Gastrocnemius medialis (tissue), 4 donors: ENCODE data around the gene TTLL13. TPM values are rescaled to one million over a fixed set of nuclear protein-coding genes. Genes with fewer than 3 reads are reported as not detected.
"Not testable (repeated sequence)": the region's sequence is repeated elsewhere in the genome, so short reads cannot be mapped to it uniquely, and the experiment has no call there.

Experiments used
- ATAC-seq, 2 donors: fragments of 150-250 bp; one replicate each; pipeline ENCODE4 v1.9.1; 2016
- DNase-seq, 2 donors: peaks; one replicate each; pipeline ENCODE4 v3.0.0-alpha.2; 2019
- H3K27ac ChIP-seq, 4 donors: fragments of 200-600 bp; sonication (generic); 1 replicate in 1 of 4; 2 replicates in 3 of 4; pipeline ENCODE4 v1.5.1; 2016 to 2018; ENCODE audit warnings: mild to moderate bottlenecking in 2 of 4, moderate library complexity in 1 of 4
- H3K27me3 ChIP-seq, 3 donors: fragments of 200-600 bp; sonication (generic) in 2 of 3; 1 replicate in 1 of 3; 2 replicates in 2 of 3; pipeline versions ENCODE4 v1.5.1 to v1.6.0; 2016 to 2019; ENCODE audit warnings: mild to moderate bottlenecking in 1 of 3, moderate library complexity in 1 of 3
- H3K36me3 ChIP-seq, 2 donors: fragments of 200-600 bp; sonication (generic) in 1 of 2; one replicate each; pipeline ENCODE4 v1.5.1; 2017 to 2018
- H3K4me1 ChIP-seq, 2 donors: fragments of 200-600 bp; sonication (generic) in 1 of 2; one replicate each; pipeline ENCODE4 v1.5.1; 2016 to 2017; ENCODE audit warnings: mild to moderate bottlenecking in 2 of 2
- H3K4me3 ChIP-seq, 4 donors: fragments of 200-600 bp; sonication (generic) in 3 of 4; 1 replicate in 1 of 4; 2 replicates in 3 of 4; pipeline ENCODE4 v1.5.1; 2016 to 2019; ENCODE audit warnings: mild to moderate bottlenecking in 2 of 4
- H3K9me3 ChIP-seq, 3 donors: fragments of 200-600 bp; sonication (generic) in 2 of 3; 1 replicate in 1 of 3; 2 replicates in 2 of 3; pipeline ENCODE4 v1.5.1; 2016 to 2019
- POLR2A ChIP-seq, 2 donors: fragments of 450-650 bp; IDR thresholded peaks; one replicate each; pipeline ENCODE4 v1.6.1; 2017; ENCODE audit warnings: antibody characterized with exemption in 2 of 2, mild to moderate bottlenecking in 2 of 2, moderate library complexity in 2 of 2
- in situ Hi-C, 4 donors: fragments of 200-750 bp; cut with MboI; loops; one replicate each; pipeline versions ENCODE4 v1.15.0 to v1.8.0; 2017; ENCODE audit warnings: low sequenced_read_pairs in 4 of 4
- intact Hi-C: fragments of 100-400 bp; cut with DNase I; formaldehyde crosslinking; loops from one replicate; pipeline ENCODE4 v1.15.1; 2023; ENCODE audit warnings: low total_unique reads
- total RNA-seq, 4 donors: library from RNA; depleted of rRNA; stranded (reverse); fragments of >200 nt; gene quantifications; one replicate each; pipeline versions ENCODE4 v1.1.0 to v1.2.3, GENCODE V29; 2016
- TF ChIP-seq, protein P1 (sequence below), 5 experiments: fragments of 450-650 bp in 3 of 5; fragments of 200-600 bp in 2 of 5; sonication (generic) in 2 of 5; IDR thresholded peaks in 4 of 5; conservative IDR thresholded peaks in 1 of 5; 1 replicate in 4 of 5; 2 replicates in 1 of 5; pipeline ENCODE4 v1.5.1; 2016 to 2019; ENCODE audit warnings: antibody characterized with exemption in 5 of 5, mild to moderate bottlenecking in 3 of 5, moderate library complexity in 3 of 5

TTLL13 gene
- total RNA-seq, 4 donors from 2014 or later: not detected

DNA sequence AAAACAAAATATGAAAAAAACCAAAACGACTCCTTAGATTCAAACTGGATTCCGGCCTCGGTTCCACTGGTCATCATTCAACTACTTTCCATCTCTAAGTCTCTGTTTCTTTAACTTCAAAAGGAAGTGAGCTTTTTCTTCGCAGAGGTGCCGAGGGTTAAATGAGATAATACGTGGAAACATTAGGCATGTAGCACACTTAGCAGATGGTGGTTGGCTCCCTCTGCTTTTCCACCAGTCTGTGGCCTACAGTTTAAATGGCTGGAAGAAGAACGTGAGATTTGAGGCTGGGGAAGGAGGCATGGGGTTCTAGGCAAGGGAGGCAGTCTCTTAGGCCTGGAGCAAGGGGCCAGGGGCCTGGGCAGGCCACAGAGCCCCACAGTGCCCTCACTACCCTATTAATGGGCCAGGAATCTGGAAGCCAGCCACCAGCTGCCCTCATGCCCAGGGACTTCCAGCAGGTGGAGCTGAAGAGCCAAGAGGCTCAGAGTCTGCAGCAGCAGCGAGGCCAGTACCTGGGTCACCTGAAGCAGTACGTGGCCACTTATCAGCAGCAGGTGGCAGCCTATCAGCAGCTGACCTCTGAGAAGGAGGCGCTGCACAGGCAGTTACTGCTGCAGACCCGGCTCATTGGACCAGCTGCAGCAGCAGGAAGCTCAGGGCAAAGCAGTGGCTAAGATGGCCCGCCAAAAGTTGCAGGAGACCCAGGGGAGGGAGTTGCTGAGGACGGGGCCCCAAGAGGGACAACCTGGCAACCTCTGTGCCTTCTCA, 43.9 kb downstream of the TTLL13 start:
- in situ Hi-C loops, H3K27ac ChIP-seq, H3K9me3 ChIP-seq, H3K27me3 ChIP-seq, H3K4me3 ChIP-seq, intact Hi-C loops, H3K4me1 ChIP-seq, H3K36me3 ChIP-seq: not testable (repeated sequence)
- DNase-seq (peak; percentile 38 to 71), ATAC-seq (peak in 1 of 2 donors; percentile 68)
- TF ChIP-seq, protein P1, sequence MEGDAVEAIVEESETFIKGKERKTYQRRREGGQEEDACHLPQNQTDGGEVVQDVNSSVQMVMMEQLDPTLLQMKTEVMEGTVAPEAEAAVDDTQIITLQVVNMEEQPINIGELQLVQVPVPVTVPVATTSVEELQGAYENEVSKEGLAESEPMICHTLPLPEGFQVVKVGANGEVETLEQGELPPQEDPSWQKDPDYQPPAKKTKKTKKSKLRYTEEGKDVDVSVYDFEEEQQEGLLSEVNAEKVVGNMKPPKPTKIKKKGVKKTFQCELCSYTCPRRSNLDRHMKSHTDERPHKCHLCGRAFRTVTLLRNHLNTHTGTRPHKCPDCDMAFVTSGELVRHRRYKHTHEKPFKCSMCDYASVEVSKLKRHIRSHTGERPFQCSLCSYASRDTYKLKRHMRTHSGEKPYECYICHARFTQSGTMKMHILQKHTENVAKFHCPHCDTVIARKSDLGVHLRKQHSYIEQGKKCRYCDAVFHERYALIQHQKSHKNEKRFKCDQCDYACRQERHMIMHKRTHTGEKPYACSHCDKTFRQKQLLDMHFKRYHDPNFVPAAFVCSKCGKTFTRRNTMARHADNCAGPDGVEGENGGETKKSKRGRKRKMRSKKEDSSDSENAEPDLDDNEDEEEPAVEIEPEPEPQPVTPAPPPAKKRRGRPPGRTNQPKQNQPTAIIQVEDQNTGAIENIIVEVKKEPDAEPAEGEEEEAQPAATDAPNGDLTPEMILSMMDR (IDR thresholded peaks at IDR 0.05 in 4 of 5, conservative IDR thresholded peaks at IDR 0.05 in 1 of 5): peak; percentile 61 to 87 (median 71)

- in situ Hi-C loops: no loop called here
Measured at GRCh38 chr15:90294159-90294558, 44.8 kb downstream of the TTLL13 start.

GRCh38 chr15:90294601-90295269, 45.4 kb downstream of the TTLL13 start:
- no peak overlapping the region for H3K27ac ChIP-seq
- no peak for DNase-seq
- no peak for ATAC-seq
- no peaks in the 10 kb centered on the region for H3K4me1 ChIP-seq
- TF ChIP-seq, protein P1 (IDR thresholded peaks at IDR 0.05 in 4 of 5, conservative IDR thresholded peaks at IDR 0.05 in 1 of 5): no peak
- no peak for TF ChIP-seq POLR2A (IDR thresholded peaks at IDR 0.05)
- no peaks in the 10 kb centered on the region for H3K27me3 ChIP-seq
- no peaks in the 10 kb centered on the region for H3K9me3 ChIP-seq
- intact Hi-C loops (no loop called here), in situ Hi-C loops (no loop called here)
- no peak overlapping the region for H3K4me3 ChIP-seq
- no peaks in the 10 kb centered on the region for H3K36me3 ChIP-seq

More at GRCh38 chr15:90294159-90294558, 44.8 kb downstream of the TTLL13 start:
- ATAC-seq (no peak), DNase-seq (no peak)
- H3K4me1 ChIP-seq: no peaks in the 10 kb centered on the region
- no peak overlapping the region for H3K27ac ChIP-seq
- TF ChIP-seq, protein P1 (IDR thresholded peaks at IDR 0.05 in 4 of 5, conservative IDR thresholded peaks at IDR 0.05 in 1 of 5): no peak
- TF ChIP-seq POLR2A (IDR thresholded peaks at IDR 0.05): no peak
- H3K4me3 ChIP-seq: no peak overlapping the region
- no peaks in the 10 kb centered on the region for H3K36me3 ChIP-seq
- intact Hi-C loops: no loop called here
- no peaks in the 10 kb centered on the region for H3K9me3 ChIP-seq
- no peaks in the 10 kb centered on the region for H3K27me3 ChIP-seq

GRCh38 chr15:90295270-90295648, 45.9 kb downstream of the TTLL13 start:
- no peaks in the 10 kb centered on the region for H3K4me1 ChIP-seq
- H3K27me3 ChIP-seq: no peaks in the 10 kb centered on the region
- H3K36me3 ChIP-seq: no peaks in the 10 kb centered on the region
- ATAC-seq (no peak), DNase-seq (no peak)
- no peak overlapping the region for H3K27ac ChIP-seq
- H3K9me3 ChIP-seq: no peaks in the 10 kb centered on the region
- in situ Hi-C loops: no loop called here
- intact Hi-C loops: no loop called here
- no peak for TF ChIP-seq POLR2A (IDR thresholded peaks at IDR 0.05)
- TF ChIP-seq, protein P1 (IDR thresholded peaks at IDR 0.05 in 4 of 5, conservative IDR thresholded peaks at IDR 0.05 in 1 of 5): no peak
- no peak overlapping the region for H3K4me3 ChIP-seq

DNA sequence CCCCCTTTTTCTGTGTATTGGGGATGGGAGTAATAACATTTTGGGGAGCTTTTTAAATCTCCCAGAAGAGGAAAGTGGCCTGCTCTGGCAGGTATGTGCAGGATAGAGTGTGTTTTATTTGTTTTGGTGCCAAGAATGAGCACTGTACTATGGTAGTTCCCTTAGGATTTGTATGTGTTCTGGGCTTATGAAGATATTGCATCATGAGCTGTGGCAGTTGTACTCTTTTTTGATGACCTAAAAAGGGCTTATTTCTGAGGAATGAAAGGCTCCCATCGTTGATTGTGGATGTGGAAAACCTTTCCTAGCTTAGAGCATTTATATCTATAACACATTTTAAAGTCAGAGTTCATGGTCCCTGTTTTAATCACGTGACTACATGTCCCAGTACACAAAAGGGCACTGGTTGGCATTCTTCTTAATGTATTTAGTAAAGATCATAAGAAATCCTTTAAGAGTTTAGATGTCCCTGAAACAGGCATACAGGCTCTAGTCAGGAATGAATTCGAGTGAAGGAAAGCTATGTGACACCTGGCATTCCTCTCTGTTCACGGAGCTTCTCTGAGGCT, 47.0 kb downstream of the TTLL13 start:
- H3K4me1 ChIP-seq, intact Hi-C loops, H3K9me3 ChIP-seq, H3K27ac ChIP-seq, ATAC-seq, H3K36me3 ChIP-seq, H3K27me3 ChIP-seq, in situ Hi-C loops, H3K4me3 ChIP-seq, DNase-seq: not testable (repeated sequence)
